Measurements from ENCODE around the gene ERICH4. TPM values are rescaled to one million over a fixed set of nuclear protein-coding genes. Genes with fewer than 3 reads are reported as not detected.
A peak's percentile ranks its signal among the peaks of the same experiment; 100 is the strongest.

Gene ERICH4
- total and polyA plus RNA-seq, 2 of the 4 experiments (the other 2 are of a cell fraction): not detected

DNA sequence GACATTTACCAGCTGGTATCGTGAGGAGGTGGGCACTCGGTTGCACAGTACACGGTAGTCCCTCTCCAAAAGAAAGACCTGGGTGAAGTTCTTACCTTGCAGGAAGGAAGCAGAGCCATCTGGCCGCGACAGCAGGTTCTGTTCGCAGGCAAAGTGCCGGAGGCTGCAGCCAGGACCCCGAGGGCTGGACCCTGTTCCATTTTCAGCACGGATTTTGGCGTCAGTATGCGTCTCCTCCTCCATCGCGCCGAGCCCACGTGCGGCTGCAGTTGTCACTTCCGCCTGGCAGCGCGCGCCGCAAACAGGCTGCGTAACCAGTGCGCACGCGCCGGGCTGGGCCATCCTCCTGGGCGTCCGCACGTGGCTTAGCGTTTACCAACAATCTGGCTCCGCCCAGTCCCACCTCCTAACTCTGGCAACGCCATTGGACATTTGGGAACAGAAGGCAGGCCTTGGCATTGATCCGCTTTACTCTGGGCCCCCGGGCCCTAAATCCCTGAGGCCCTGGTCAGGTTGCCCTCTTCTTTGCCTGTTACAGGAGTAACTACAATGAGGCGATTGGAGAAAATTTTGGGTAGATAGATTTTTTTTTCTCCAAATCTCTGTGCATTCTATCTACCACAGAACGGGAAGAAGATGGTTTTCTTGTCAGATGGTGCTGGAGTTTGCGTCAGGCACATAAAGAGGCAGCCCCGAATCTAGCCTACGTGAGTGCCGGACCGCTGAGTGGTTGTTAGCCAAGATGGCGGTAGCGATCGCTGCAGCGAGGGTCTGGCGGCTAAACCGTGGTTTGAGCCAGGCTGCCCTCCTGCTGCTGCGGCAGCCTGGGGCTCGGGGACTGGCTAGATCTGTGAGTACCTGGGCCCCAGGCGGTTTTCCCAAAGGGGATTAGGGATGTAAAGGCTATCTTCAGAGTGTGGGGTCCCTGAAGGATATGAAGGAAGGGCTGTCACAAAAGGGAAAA, 45.6 kb upstream of the ERICH4 start, which contains the start of the genes BCKDHA and EXOSC5:
BCKDHA (plus strand) TSS at position 733 of the 964 bp plus-strand sequence; CDS start at position 743, 10 bp downstream.
EXOSC5 (minus strand) TSS at position 274 of the 964 bp plus-strand sequence; CDS start at position 243, 31 bp downstream.
- Histone ChIP-seq H2BK120ac (ENCODE audit: low read depth, low read length) (peak within 1 kb of the TSS; percentile 75; the same call in 1 of the 2 replicates), H3K27ac (ENCODE audit: insufficient read depth, low read length) (peak within 1 kb of the TSS; percentile 70), H3K9me3 (ENCODE audit: control insufficient read depth, insufficient read depth, low read length) (no peaks in the 10 kb centered on the region), H3K14ac (replicated peaks; ENCODE audit: low read depth, low read length) (peak within 1 kb of the TSS; percentile 77), H2AK5ac (ENCODE audit: low read depth, low read length) (no peak within 1 kb of the TSS; the same call in 1 of the 2 replicates), H3K9ac (ENCODE audit: low read depth, low read length) (peak within 1 kb of the TSS; percentile 81), H2BK20ac (ENCODE audit: low read depth, low read length) (0 out of 2 replicates have a peak within 1 kb of the TSS, but pooled peaks have one; percentile 35), H4K5ac (ENCODE audit: low read depth, low read length) (peak within 1 kb of the TSS; percentile 71), H2BK15ac (ENCODE audit: low read depth, low read length) (peak within 1 kb of the TSS; percentile 84; the same call in 1 of the 3 replicates), H2AFZ (replicated peaks; ENCODE audit: low read length, poor library complexity) (peak within 1 kb of the TSS; percentile 99), H3K4ac (ENCODE audit: low read depth, low read length) (peak within 1 kb of the TSS; percentile 66), H3K9me1 (ENCODE audit: insufficient read depth, low read length) (peaks cover 9% of the 10 kb centered on the region; the same call in 1 of the 2 replicates), H4K20me1 (ENCODE audit: insufficient read depth, low read length) (no peaks in the 10 kb centered on the region), H3K79me1 (ENCODE audit: low read depth in 1 of 2, low read length in 2 of 2) (peaks cover 18 to 28% of the 10 kb centered on the region in 2 experiments), H3K4me1 (ENCODE audit: control insufficient read depth, insufficient read depth, low read length) (peaks cover 4% of the 10 kb centered on the region; the same call in 1 of the 2 replicates), H2AK9ac (replicated peaks; ENCODE audit: low read depth, low read length, poor library complexity) (peak within 1 kb of the TSS; percentile 94), H3K36me3 (ENCODE audit: control insufficient read depth, insufficient read depth, low read length) (no peaks in the 10 kb centered on the region), H2BK5ac (ENCODE audit: low read depth, low read length, poor library complexity, severe bottlenecking) (peak within 1 kb of the TSS; percentile 93), H4K91ac (ENCODE audit: insufficient read depth, low read depth, low read length) (peak within 1 kb of the TSS; percentile 87), H3K56ac (ENCODE audit: extremely low read depth, insufficient read depth, low read length) (peak within 1 kb of the TSS; percentile 91), H3K18ac (ENCODE audit: low read depth, low read length) (peak within 1 kb of the TSS; percentile 44; the same call in 1 of the 2 replicates), H3K4me3 (ENCODE audit: insufficient read depth, low read depth, low read length) (peak within 1 kb of the TSS; percentile 79), H4K8ac (ENCODE audit: low read depth in 2 of 2, low read length in 2 of 2) (peak within 1 kb of the TSS; percentile 59 to 74), H3K27me3 (ENCODE audit: control insufficient read depth, insufficient read depth, low read length) (no peaks in the 10 kb centered on the region), H3K23ac (ENCODE audit: low read depth, low read length) (no peak within 1 kb of the TSS; the same call in 1 of the 2 replicates), H3K4me2 (ENCODE audit: low read depth, low read length) (peak within 1 kb of the TSS; percentile 94)
- POLR2A ChIA-PET (ENCODE audit: unreplicated experiment): interaction anchor here (0.6 kb wide), 1 partner anchor 175 kb away, joined by 6 read pairs; no protein-coding TSS in a partner anchor
- peak; percentile 99 for ATAC-seq (ENCODE audit: low read depth)
- in situ Hi-C loops (cut with MboI; ENCODE audit: low sequenced_read_pairs) (no loop called here), intact Hi-C loops (cut with micrococcal nuclease) (loop anchor here (1.0 to 5.0 kb wide), 2 partner anchors 23 to 45 kb away; partner anchors contain the start of gene TGFB1), dilution Hi-C loops (cut with HindIII; ENCODE audit: low sequenced_read_pairs, unreplicated experiment) (no loop called here)
- DNase-seq: peak; percentile 100
- BruUV-seq (replicated peaks): no TSS peak
- WGBS, 2 experiments (ENCODE audit: extremely low coverage in 2 of 2, insufficient read length in 1 of 2): 0% methylated on average over 33 of the region's 50 CpGs; no CpG with 5 or more reads in 1 of the 2 experiments
- CTCF ChIA-PET: no interaction called here
- TF ChIP-seq RCOR1 (IDR thresholded peaks at IDR 0.05; ENCODE audit: insufficient replicate concordance, low read length) (no peak), MAZ (IDR thresholded peaks at IDR 0.05; ENCODE audit: borderline replicate concordance, low read depth, low read length) (peak; percentile 50; the same call in 1 of the 2 replicates), BHLHE40 (IDR thresholded peaks at IDR 0.05; ENCODE audit: low read depth, low read length) (peak; percentile 92), CHD1 (IDR thresholded peaks at IDR 0.05; ENCODE audit: low read depth, low read length) (no peak), SMC3 (IDR thresholded peaks at IDR 0.05; ENCODE audit: low read depth, low read length) (no peak), POLR2A (IDR thresholded peaks at IDR 0.05; ENCODE audit: low read depth, low read length) (0 out of 2 replicates have a peak, but pooled peaks have one; percentile 43), ELK1 (IDR thresholded peaks at IDR 0.05; ENCODE audit: borderline replicate concordance, low read depth, low read length) (no peak), MXI1 (IDR thresholded peaks at IDR 0.05; ENCODE audit: borderline replicate concordance, low read depth, low read length) (peak; percentile 100), USF2 (IDR thresholded peaks at IDR 0.05; ENCODE audit: low read depth, low read length) (peak; percentile 93), FOS (IDR thresholded peaks at IDR 0.05; ENCODE audit: low read depth, low read length) (no peak), NFE2L2 (IDR thresholded peaks at IDR 0.05; ENCODE audit: low read depth, low read length) (no peak), MAFK (IDR thresholded peaks at IDR 0.05; ENCODE audit: low read depth, low read length) (no peak), CEBPB (IDR thresholded peaks at IDR 0.05; ENCODE audit: low read depth, low read length) (peak; percentile 31; the same call in 1 of the 2 replicates), RAD21 (IDR thresholded peaks at IDR 0.05; ENCODE audit: low read length) (0 out of 2 replicates have a peak, but pooled peaks have one; percentile 5), RFX5 (IDR thresholded peaks at IDR 0.05; ENCODE audit: low read depth, low read length) (no peak)
